Ectodermal cell (in vitro differentiated cells): ENCODE data around the gene MAP3K20.

Source experiments
- H3K27ac ChIP-seq: 2 replicates; pipeline ENCODE4 v1.7.0; 2013; ENCODE audit warnings: mild to moderate bottlenecking, low read depth, low read length; ENCODE audit not compliant: insufficient read depth, poor library complexity, severe bottlenecking
- H3K27me3 ChIP-seq: 2 replicates; pipeline ENCODE4 v1.7.0; 2013; ENCODE audit warnings: mild to moderate bottlenecking, low read length; ENCODE audit not compliant: insufficient read depth, control insufficient read depth, poor library complexity, severe bottlenecking
- H3K36me3 ChIP-seq: one replicate; pipeline ENCODE4 v1.7.0; 2013; ENCODE audit warnings: low read length; ENCODE audit not compliant: control insufficient read depth, insufficient read depth
- H3K4me1 ChIP-seq: one replicate; pipeline ENCODE4 v1.7.0; 2013; ENCODE audit warnings: low read length; ENCODE audit not compliant: control insufficient read depth, insufficient read depth
- H3K4me3 ChIP-seq: 2 replicates; pipeline ENCODE4 v1.7.0; 2013; ENCODE audit warnings: low read depth, low read length, control low read depth; ENCODE audit not compliant: insufficient read depth
- H3K9me3 ChIP-seq: 2 replicates; pipeline ENCODE4 v1.7.0; 2013; ENCODE audit warnings: mild to moderate bottlenecking, low read length, moderate library complexity; ENCODE audit not compliant: control insufficient read depth
- WGBS, 2 experiments: methylation state at CpG; one replicate each; pipeline ENCODE4 v1.1.7; 2013; ENCODE audit warnings: missing lambda C conversion rate in 2 of 2; 5-methylcytosine and 5-hydroxymethylcytosine counted together

Gene MAP3K20

GRCh38 chr2:173050684-173051083 is 25.0 kb upstream of the MAP3K20 start:
- 92 to 93% methylated on average over 4 of the region's 4 CpGs for WGBS, 2 experiments

DNA sequence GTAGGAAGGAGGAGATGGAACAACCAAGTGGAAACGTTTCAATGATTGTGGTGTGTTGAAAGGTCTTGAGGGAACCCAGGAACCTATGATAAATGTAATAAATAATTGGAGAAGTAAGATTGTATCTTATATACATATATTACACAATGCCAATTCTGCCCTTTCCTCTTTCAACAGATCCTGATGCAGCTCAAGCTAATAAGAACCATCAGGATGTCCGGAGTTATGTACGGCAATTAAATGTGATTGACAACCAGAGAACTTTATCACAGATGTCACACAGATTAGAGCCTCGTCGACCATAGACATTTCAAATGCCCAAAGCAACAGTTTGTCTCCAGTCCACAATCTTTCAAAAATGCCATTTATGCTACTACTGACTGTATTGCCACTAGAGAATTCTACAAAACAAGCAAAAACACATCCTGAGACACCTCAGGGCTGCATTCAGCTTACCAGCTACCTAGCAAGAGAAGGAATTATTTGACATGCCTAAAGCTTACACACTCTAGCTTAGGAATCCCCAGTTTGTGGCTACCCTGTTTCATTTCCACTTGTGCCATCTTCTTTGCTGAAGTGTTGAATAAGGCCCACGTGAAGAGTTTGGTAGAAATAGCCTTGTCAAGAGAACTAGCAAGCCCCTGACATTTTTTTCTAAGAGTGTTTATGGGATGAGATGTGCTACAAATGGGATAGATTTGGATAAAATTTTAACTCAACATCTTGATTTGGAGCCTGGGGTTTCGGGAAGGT is 24.0 kb upstream of the MAP3K20 start:
- H3K36me3 ChIP-seq, result no peaks in the 10 kb centered on the region
- 90% methylated on average over 6 to 7 of the region's 7 CpGs for WGBS, 2 experiments
- no peaks in the 10 kb centered on the region for H3K27me3 ChIP-seq

More at GRCh38 chr2:173050684-173051083, 25.0 kb upstream of the MAP3K20 start:
- Histone ChIP-seq H3K4me3 (no peak overlapping the region), H3K4me1 (peaks cover 7% of the 10 kb centered on the region), H3K27me3 (no peaks in the 10 kb centered on the region), H3K36me3 (no peaks in the 10 kb centered on the region), H3K27ac (no peak overlapping the region), H3K9me3 (no peaks in the 10 kb centered on the region)

DNA sequence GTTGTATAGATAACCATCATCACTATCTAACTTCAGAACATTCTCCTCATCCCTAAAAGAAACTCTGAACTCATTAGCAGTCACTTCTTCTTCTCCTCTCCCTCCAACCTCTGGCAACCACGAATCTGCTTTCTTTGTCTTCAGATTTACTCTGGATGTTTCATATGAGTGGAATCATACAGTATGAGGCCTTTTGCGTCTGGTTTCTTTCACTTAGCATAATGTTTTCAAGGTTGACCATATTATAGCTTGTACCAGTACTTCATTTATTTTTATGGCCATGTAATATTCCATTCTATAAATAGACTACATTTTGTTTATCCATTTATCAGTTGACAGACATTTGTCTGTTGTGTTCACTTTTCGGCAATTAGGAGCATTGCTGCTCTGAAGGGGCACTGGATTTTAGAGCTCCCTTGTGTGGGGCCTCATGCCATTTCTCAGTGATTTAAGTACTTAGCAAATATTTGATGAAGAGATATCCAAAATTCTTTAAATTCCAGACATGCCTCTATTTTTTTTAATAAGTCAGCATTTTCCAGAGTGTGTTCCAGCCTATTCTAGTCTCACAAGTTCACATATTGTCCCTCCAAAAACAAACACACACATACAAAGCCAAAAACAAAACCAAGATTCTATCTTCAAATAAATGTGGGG is 22.5 kb upstream of the MAP3K20 start:
- Histone ChIP-seq H3K4me1 (no peaks in the 10 kb centered on the region), H3K9me3 (no peaks in the 10 kb centered on the region), H3K27me3 (no peaks in the 10 kb centered on the region), H3K27ac (no peak overlapping the region), H3K36me3 (no peaks in the 10 kb centered on the region), H3K4me3 (no peak overlapping the region)
- WGBS, 2 experiments, result 77 to 93% methylated on average over 2 to 3 of the region's 3 CpGs

More for the DNA sequence above, 24.0 kb upstream of the MAP3K20 start:
- Histone ChIP-seq H3K4me1 (peaks cover 2% of the 10 kb centered on the region), H3K27ac (no peak overlapping the region), H3K4me3 (no peak overlapping the region), H3K9me3 (no peaks in the 10 kb centered on the region)

GRCh38 chr2:173054466-173054865 is 21.2 kb upstream of the MAP3K20 start:
- 95 to 100% methylated on average over 3 of the region's 3 CpGs for WGBS, 2 experiments
- no peaks in the 10 kb centered on the region for H3K36me3 ChIP-seq
- H3K4me1 ChIP-seq, result no peaks in the 10 kb centered on the region
- no peak overlapping the region for H3K4me3 ChIP-seq
- H3K9me3 ChIP-seq, result no peaks in the 10 kb centered on the region
- H3K27ac ChIP-seq, result no peak overlapping the region
- H3K27me3 ChIP-seq, result no peaks in the 10 kb centered on the region

DNA sequence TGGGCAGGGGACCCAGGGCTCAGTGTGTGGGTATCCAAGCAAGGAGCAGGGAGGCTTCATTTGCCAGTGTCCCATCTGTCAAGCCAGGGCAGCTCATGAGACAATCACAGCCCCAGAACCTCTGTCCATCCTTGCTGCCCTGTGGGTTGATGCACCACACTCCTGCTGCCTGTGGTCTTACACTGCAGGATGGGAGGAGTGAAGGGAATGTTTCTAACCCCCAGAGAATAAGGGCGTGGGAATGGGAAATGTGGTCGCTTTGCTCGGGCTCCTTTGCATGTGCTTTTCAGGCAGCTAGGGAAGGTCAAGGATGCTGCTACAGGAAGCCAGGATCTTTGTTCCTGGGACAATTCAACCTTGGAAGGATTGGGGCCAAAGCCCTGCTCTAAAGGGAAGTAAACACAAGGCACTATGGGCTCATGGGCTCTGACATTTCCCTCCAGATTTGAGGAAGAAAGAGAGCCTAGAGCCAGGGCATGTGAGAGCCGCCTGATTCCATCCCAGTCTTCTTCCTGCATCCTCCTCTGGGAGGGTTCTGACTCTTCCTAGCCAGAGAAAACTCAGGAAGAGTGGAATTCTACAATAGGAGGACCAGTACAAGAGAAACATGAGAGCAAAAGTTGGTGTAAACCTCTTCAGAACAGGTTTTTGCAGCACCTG is 18.8 kb upstream of the MAP3K20 start:
- Histone ChIP-seq H3K36me3 (no peaks in the 10 kb centered on the region), H3K27ac (no peak overlapping the region), H3K27me3 (no peaks in the 10 kb centered on the region), H3K4me1 (no peaks in the 10 kb centered on the region), H3K4me3 (no peak overlapping the region), H3K9me3 (no peaks in the 10 kb centered on the region)
- whole genome bisulfite sequencing, 2 experiments, result 89 to 97% methylated on average over 4 of the region's 4 CpGs

GRCh38 chr2:173058097-173058496 is 17.5 kb upstream of the MAP3K20 start:
- H3K4me3 ChIP-seq, result no peak overlapping the region
- H3K36me3 ChIP-seq, result no peaks in the 10 kb centered on the region
- H3K27me3 ChIP-seq, result no peaks in the 10 kb centered on the region
- H3K9me3 ChIP-seq, result no peaks in the 10 kb centered on the region
- no peaks in the 10 kb centered on the region for H3K4me1 ChIP-seq
- no peak overlapping the region for H3K27ac ChIP-seq

DNA sequence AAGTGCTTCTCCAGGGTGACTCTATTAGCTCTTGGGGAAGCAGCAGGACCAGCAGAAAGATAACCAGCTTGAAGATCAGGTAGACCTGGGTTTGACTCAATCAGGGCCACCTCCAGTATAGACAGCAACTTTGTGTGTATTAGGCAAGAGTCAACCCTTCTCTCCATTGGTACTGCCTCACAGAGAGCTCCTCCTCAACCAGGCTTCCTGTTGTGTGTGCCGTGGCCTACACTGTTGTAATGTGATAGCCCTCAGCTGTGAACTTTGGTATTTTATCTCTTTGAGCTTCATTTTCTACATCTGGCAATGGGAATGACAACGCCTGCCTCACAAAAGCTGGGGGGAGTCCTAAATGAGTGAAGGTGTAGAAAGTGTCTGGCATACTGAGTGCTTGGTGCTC is 17.0 kb upstream of the MAP3K20 start:
- no peak overlapping the region for H3K27ac ChIP-seq
- no peaks in the 10 kb centered on the region for H3K36me3 ChIP-seq
- no peaks in the 10 kb centered on the region for H3K27me3 ChIP-seq
- no peaks in the 10 kb centered on the region for H3K4me1 ChIP-seq
- 80 to 89% methylated on average over 2 of the region's 2 CpGs for WGBS, 2 experiments
- H3K9me3 ChIP-seq, result no peaks in the 10 kb centered on the region
- H3K4me3 ChIP-seq, result no peak overlapping the region

DNA sequence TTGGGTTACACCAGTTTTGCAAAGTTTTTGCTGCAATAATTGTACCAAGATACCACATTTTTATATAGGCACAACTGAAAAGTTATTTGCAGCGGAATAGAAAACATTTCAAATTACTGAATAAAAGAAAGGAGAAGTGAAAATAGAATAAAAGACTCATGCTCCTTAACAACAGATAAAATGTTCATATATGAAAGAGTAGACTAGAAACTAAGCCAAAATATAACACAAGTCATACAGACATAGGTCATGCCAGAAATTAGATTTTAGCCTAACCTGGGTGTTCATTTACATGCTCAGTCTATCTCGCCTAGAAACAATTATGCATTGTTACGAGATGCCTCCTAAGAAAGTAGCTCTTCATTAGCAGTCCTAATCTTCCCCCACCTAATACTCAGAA is 16.4 kb upstream of the MAP3K20 start:
- Histone ChIP-seq H3K4me3 (no peak overlapping the region), H3K9me3 (no peaks in the 10 kb centered on the region)
- WGBS, 2 experiments, result 84 to 98% methylated on average over 2 of the region's 3 CpGs

GRCh38 chr2:173059971-173060461 is 15.6 kb upstream of the MAP3K20 start:
- 82 to 86% methylated on average over 5 of the region's 5 CpGs for WGBS, 2 experiments

More for the DNA sequence above, 16.4 kb upstream of the MAP3K20 start:
- Histone ChIP-seq H3K27me3 (no peaks in the 10 kb centered on the region), H3K36me3 (no peaks in the 10 kb centered on the region), H3K27ac (no peak overlapping the region), H3K4me1 (no peaks in the 10 kb centered on the region)

DNA sequence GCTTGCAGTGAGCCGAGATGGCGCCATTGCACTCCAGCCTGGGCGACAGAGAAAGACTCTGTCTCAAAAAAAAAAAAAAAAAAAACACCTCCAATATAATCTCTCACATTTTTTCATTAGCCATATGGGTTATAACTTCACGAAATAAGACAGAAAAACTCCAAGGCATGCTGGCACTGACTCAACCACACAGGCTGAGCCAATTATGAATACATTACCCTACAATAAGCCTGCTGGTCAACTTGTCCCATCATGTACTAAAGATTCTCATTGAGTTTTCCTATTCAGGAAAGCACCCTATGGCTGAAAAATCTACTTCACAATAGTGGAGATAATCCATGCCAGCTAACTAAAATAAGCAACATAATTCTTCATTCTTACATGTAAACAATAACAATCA is 12.8 kb upstream of the MAP3K20 start:
- Histone ChIP-seq H3K27me3 (no peaks in the 10 kb centered on the region), H3K27ac (no peak overlapping the region), H3K4me1 (no peaks in the 10 kb centered on the region), H3K36me3 (no peaks in the 10 kb centered on the region), H3K9me3 (no peaks in the 10 kb centered on the region), H3K4me3 (no peak overlapping the region)
- 90 to 96% methylated on average over 4 of the region's 4 CpGs for WGBS, 2 experiments

More at GRCh38 chr2:173059971-173060461, 15.6 kb upstream of the MAP3K20 start:
- no peaks in the 10 kb centered on the region for H3K27me3 ChIP-seq
- H3K9me3 ChIP-seq, result no peaks in the 10 kb centered on the region
- H3K36me3 ChIP-seq, result no peaks in the 10 kb centered on the region
- H3K4me3 ChIP-seq, result no peak overlapping the region
- H3K27ac ChIP-seq, result no peak overlapping the region
- H3K4me1 ChIP-seq, result no peaks in the 10 kb centered on the region
